Fibroblast of skin of right quadriceps (primary cell): Measurements from ENCODE around the gene CTNNBIP1.
"Not testable (repeated sequence)": the region's sequence is repeated elsewhere in the genome, so short reads cannot be mapped to it uniquely, and the experiment has no call there.

Experiments
- DNase-seq: peaks from one replicate; pipeline ENCODE4 v3.0.0-alpha.2; 2013

CTNNBIP1 gene

GRCh38 chr1:9910076-9910422 lies at the start of gene CTNNBIP1:
TSS of gene CTNNBIP1 (minus strand) at chr1:9910269. CDS start at chr1:9872064, 38,205 bp downstream.
- DNase-seq, result no peak

- DNase-seq, result no peak
Observed at GRCh38 chr1:9957726-9958125, 47.7 kb upstream of the CTNNBIP1 start.

GRCh38 chr1:9946315-9946714 lies 36.2 kb upstream of the CTNNBIP1 start:
- no peak for DNase-seq

GRCh38 chr1:9942939-9943788 lies 33.1 kb upstream of the CTNNBIP1 start, which contains the start of the genes LZIC and NMNAT1:
TSS of gene LZIC (minus strand) at chr1:9943391. CDS start at chr1:9936619, 6,772 bp downstream.
TSS of gene NMNAT1 (plus strand) at chr1:9943475. CDS start at chr1:9972074, 28,599 bp downstream.
- peak; percentile 92 for DNase-seq

- DNase-seq, result peak; percentile 64
Observed at GRCh38 chr1:9942399-9942938, 32.4 kb upstream of the CTNNBIP1 start.

- DNase-seq, result no peak
Observed at GRCh38 chr1:9929431-9930385, 19.6 kb upstream of the CTNNBIP1 start.

GRCh38 chr1:9927259-9927658 lies 17.2 kb upstream of the CTNNBIP1 start:
- no peak for DNase-seq

- DNase-seq, result no peak
Observed at GRCh38 chr1:9922342-9922741, 12.3 kb upstream of the CTNNBIP1 start.

- DNase-seq, result no peak
Observed at GRCh38 chr1:9920606-9921005, 10.5 kb upstream of the CTNNBIP1 start.

GRCh38 chr1:9917901-9918300 lies 7.8 kb upstream of the CTNNBIP1 start:
- no peak for DNase-seq

- DNase-seq, result not testable (repeated sequence)
Observed at GRCh38 chr1:9917495-9917894, 7.4 kb upstream of the CTNNBIP1 start.

- no peak for DNase-seq
Observed at GRCh38 chr1:9916452-9916851, 6.4 kb upstream of the CTNNBIP1 start.

GRCh38 chr1:9914610-9914937 lies 4.5 kb upstream of the CTNNBIP1 start:
- no peak for DNase-seq

- DNase-seq, result no peak
Observed at GRCh38 chr1:9912264-9912936, 2.3 kb upstream of the CTNNBIP1 start.

GRCh38 chr1:9910423-9911178 lies 532 bp upstream of the CTNNBIP1 start:
- DNase-seq, result peak; percentile 99

- DNase-seq, result no peak
Observed at GRCh38 chr1:9909234-9910046, 629 bp downstream of the CTNNBIP1 start.

GRCh38 chr1:9908871-9909233 lies 1.2 kb downstream of the CTNNBIP1 start:
- DNase-seq, result no peak

- DNase-seq, result no peak
Observed at GRCh38 chr1:9907441-9907840, 2.6 kb downstream of the CTNNBIP1 start.

GRCh38 chr1:9906466-9906865 lies 3.6 kb downstream of the CTNNBIP1 start:
- no peak for DNase-seq

- DNase-seq, result peak; percentile 49
Observed at GRCh38 chr1:9905010-9905409, 5.1 kb downstream of the CTNNBIP1 start.

- peak; percentile 37 for DNase-seq
Observed at GRCh38 chr1:9904596-9904995, 5.5 kb downstream of the CTNNBIP1 start.
